ENCODE results near the gene CTDSP1. TPM values are rescaled to one million over a fixed set of nuclear protein-coding genes. Genes with fewer than 3 reads are reported as not detected.

CTDSP1 gene
- total RNA-seq, 4 donors from 2014 or later: 132 to 197 (median 173) TPM

DNA sequence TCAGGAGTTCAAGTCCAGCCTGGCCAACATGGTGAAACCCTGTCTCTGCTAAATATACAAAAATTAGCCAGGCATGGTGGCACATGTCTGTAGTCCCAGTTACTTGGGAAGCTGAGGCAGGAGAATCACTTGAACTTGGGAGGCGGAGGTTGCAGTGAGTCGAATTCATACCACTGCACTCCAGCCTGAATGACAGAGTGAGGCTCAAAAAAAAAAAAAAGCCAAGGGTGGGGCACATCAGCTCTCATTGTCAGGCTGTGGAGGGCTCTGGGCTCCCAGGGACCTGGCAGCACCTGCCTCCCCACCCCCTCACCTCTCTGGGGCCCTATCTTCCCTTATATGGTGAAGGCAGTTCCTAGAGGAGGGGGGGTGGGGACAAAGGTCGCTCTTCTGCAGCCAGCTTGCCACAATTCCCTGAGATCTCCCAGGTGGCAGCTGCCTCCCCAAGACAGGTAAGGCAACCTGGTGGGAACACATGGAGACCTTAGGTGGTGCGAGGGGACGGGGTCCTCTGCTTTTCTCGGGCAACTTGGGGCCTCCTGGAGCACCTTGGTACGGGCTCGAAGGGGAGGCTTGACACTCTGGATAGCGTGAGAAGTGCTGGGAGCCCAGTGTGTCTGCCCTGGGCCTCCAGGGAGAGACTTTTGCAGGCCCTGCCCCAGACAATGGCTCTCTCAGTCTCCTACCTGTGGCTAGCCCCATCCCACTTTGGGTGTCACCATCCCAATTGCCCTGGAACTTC lies 19.2 kb downstream of the CTDSP1 start, which contains the start of gene VIL1:
Gene VIL1, plus strand, starts transcription at position 407 of the 742 bp plus-strand sequence. CDS start 4,656 bp downstream, outside the sequence.
- Histone ChIP-seq H3K36me3 (no peaks in the 10 kb centered on the region), H3K27me3 (no peaks in the 10 kb centered on the region), H3K4me1 (peaks cover 4 to 19% (median 13%) of the 10 kb centered on the region in 4 donors), H3K4me3 (peak within 1 kb of the TSS in 3 of 4 donors; percentile 30 to 55 (median 44)), H3K27ac (peak within 1 kb of the TSS; percentile 77 to 88 (median 80)), H3K9me3 (no peaks in the 10 kb centered on the region)
- TF ChIP-seq EP300 (IDR thresholded peaks at IDR 0.05; ENCODE audit: low read depth) (no peak), POLR2A (IDR thresholded peaks at IDR 0.05) (peak; percentile 88), POLR2AphosphoS5 (IDR thresholded peaks at IDR 0.05) (peak; percentile 90 to 98 (median 90))
- TF ChIP-seq, protein P1, sequence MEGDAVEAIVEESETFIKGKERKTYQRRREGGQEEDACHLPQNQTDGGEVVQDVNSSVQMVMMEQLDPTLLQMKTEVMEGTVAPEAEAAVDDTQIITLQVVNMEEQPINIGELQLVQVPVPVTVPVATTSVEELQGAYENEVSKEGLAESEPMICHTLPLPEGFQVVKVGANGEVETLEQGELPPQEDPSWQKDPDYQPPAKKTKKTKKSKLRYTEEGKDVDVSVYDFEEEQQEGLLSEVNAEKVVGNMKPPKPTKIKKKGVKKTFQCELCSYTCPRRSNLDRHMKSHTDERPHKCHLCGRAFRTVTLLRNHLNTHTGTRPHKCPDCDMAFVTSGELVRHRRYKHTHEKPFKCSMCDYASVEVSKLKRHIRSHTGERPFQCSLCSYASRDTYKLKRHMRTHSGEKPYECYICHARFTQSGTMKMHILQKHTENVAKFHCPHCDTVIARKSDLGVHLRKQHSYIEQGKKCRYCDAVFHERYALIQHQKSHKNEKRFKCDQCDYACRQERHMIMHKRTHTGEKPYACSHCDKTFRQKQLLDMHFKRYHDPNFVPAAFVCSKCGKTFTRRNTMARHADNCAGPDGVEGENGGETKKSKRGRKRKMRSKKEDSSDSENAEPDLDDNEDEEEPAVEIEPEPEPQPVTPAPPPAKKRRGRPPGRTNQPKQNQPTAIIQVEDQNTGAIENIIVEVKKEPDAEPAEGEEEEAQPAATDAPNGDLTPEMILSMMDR (IDR thresholded peaks at IDR 0.05): no peak
- peak; percentile 93 for DNase-seq
- 77 to 90% methylated on average over 2 to 8 of the region's 9 CpGs for WGBS, 2 donors (ENCODE audit: low coverage in 1 of 2)
- intact Hi-C loops (cut with DNase I; ENCODE audit: low total_unique reads): no loop called here
- in situ Hi-C loops (cut with MboI; ENCODE audit: low pct_ligation_motif_present in 1 of 4, low pct_unique_long_range_greater_than_20kb in 1 of 4, low sequenced_read_pairs in 3 of 4): loop anchor here in 2 of 4 donors (10.0 kb wide), 1 partner anchor 46 kb away; no protein-coding TSS in a partner anchor

DNA sequence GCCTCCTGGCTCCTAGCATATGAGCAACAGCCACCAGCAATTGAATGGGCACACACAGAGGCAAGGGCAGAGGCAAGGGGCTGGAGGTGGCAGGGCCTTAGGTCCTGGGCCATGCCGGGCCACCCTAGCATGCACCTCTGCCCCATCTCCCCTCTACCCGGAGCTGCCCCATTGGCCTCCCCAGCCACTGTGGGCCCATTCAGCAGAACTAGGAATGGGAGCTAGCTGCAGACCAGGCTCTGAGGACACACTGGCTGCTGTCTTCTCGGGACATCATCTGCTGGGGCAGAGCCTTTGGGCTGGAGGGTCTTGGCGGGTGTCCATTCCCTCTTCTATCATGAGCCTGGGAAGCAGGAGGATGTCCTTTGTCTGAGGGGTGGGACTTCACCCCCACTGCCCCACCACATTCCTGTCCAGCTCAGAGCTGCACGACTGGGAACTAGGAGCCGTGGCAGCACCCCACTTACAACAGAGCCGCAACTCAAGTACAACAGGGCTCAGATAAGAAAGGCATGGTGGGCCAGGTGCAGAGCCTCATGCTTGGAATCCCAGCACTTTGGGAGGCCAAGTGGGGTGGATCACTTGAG lies 20.1 kb downstream of the CTDSP1 start:
- 39% methylated on average over 7 of the region's 7 CpGs; no CpG with 5 or more reads in 1 of the 2 donors for WGBS, 2 donors (ENCODE audit: low coverage in 1 of 2)
- intact Hi-C loops (cut with DNase I; ENCODE audit: low total_unique reads) (no loop called here), in situ Hi-C loops (cut with MboI; ENCODE audit: low pct_ligation_motif_present in 1 of 4, low pct_unique_long_range_greater_than_20kb in 1 of 4, low sequenced_read_pairs in 3 of 4) (loop anchor here in 2 of 4 donors (10.0 kb wide), 1 partner anchor 45 kb away; no protein-coding TSS in a partner anchor)
- peak overlapping the region in 3 of 4 donors; percentile 30 to 55 (median 44) for H3K4me3 ChIP-seq
- no peaks in the 10 kb centered on the region for H3K9me3 ChIP-seq
- H3K4me1 ChIP-seq: peaks cover 4 to 19% (median 13%) of the 10 kb centered on the region in 4 donors
- peak overlapping the region; percentile 77 to 88 (median 80) for H3K27ac ChIP-seq
- DNase-seq: no peak
- no peaks in the 10 kb centered on the region for H3K27me3 ChIP-seq
- H3K36me3 ChIP-seq: no peaks in the 10 kb centered on the region
- TF ChIP-seq, protein P1 (IDR thresholded peaks at IDR 0.05): no peak
- TF ChIP-seq POLR2AphosphoS5 (IDR thresholded peaks at IDR 0.05): no peak
- TF ChIP-seq POLR2A (IDR thresholded peaks at IDR 0.05): no peak
- no peak for TF ChIP-seq EP300 (IDR thresholded peaks at IDR 0.05; ENCODE audit: low read depth)

DNA sequence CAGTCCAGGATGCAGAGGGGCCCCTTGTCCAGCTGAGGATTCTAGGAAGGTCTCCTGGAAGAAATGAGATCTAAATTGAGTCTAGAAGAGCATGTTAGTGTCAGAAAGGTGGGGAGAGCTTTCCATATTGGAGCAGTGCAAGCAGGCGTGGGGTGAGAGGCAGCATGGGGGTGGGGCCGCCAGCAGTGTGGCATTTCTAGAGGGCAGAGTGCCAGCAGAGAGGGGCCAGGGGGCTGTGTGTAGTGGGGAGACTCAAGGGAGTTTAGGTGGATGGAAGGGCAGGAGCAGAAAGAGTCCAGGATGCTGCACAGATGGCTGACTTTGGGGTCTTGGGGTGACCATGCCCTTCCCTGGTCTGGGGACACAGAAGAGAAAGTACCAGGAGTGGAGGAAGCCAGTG lies 21.4 kb downstream of the CTDSP1 start:
- Histone ChIP-seq H3K36me3 (no peaks in the 10 kb centered on the region), H3K4me3 (peak overlapping the region in 2 of 4 donors; percentile 44 to 55)
- 60 to 65% methylated on average over 1 to 2 of the region's 2 CpGs for WGBS, 2 donors (ENCODE audit: low coverage in 1 of 2)

More for the DNA sequence above, 21.4 kb downstream of the CTDSP1 start:
- Histone ChIP-seq H3K9me3 (no peaks in the 10 kb centered on the region), H3K27me3 (no peaks in the 10 kb centered on the region), H3K27ac (peak overlapping the region in 3 of 4 donors; percentile 77 to 88 (median 78)), H3K4me1 (peaks cover 4 to 19% (median 13%) of the 10 kb centered on the region in 4 donors)
- no peak for TF ChIP-seq EP300 (IDR thresholded peaks at IDR 0.05; ENCODE audit: low read depth)
- no peak for TF ChIP-seq POLR2A (IDR thresholded peaks at IDR 0.05)
- no peak for TF ChIP-seq POLR2AphosphoS5 (IDR thresholded peaks at IDR 0.05)
- TF ChIP-seq, protein P1 (IDR thresholded peaks at IDR 0.05): no peak
- intact Hi-C loops (cut with DNase I; ENCODE audit: low total_unique reads): no loop called here
- peak; percentile 19 for DNase-seq
- in situ Hi-C loops (cut with MboI; ENCODE audit: low pct_ligation_motif_present in 1 of 4, low pct_unique_long_range_greater_than_20kb in 1 of 4, low sequenced_read_pairs in 3 of 4): no loop called here

All from transverse colon (tissue), 4 donors.